Prostate gland (tissue), 2 donors: ENCODE measurements around the gene SNX33.
A peak's percentile ranks its signal among the peaks of the same experiment; 100 is the strongest.

ENCODE experiments used
- POLR2A ChIP-seq: fragments of 450-650 bp; IDR thresholded peaks from one replicate; pipeline ENCODE4 v1.6.1; 2016; ENCODE audit warnings: antibody characterized with exemption, mild to moderate bottlenecking
- POLR2AphosphoS5 ChIP-seq: sonication (generic); formaldehyde crosslinking; IDR thresholded peaks from one replicate; pipeline ENCODE4 v1.6.1; 2017; ENCODE audit warnings: antibody characterized with exemption
- TF ChIP-seq, protein P1 (sequence below), 4 experiments: fragments of 200-600 bp in 2 of 4; fragments of 450-650 bp in 2 of 4; sonication (generic) in 2 of 4; IDR thresholded peaks; 1 replicate in 3 of 4; 2 replicates in 1 of 4; pipeline ENCODE4 v1.5.1; 2016 to 2019; ENCODE audit warnings: antibody characterized with exemption in 4 of 4, mild to moderate bottlenecking in 2 of 4, moderate library complexity in 2 of 4

DNA sequence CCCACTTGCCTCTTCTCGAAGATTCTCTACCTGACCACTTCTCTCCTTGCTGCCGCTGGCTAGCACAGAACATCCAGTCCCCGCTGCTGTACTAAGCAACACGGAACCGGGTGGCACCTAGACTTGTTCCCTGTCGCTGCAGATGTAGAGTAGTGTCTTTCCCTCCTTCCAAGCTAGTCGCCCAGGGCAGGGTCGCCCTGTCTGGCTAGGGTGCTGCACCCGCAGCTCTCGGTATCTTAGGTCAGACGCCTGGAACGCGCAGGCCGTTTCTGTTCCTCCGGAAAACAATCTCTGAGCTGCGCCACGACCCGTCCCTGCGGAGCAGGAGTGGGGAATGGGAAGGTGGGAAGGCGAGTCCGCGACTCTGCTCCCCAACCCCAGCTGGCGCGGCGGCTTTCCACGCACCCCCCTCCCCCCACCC, 758 bp upstream of the SNX33 start:
- TF ChIP-seq, protein P1, sequence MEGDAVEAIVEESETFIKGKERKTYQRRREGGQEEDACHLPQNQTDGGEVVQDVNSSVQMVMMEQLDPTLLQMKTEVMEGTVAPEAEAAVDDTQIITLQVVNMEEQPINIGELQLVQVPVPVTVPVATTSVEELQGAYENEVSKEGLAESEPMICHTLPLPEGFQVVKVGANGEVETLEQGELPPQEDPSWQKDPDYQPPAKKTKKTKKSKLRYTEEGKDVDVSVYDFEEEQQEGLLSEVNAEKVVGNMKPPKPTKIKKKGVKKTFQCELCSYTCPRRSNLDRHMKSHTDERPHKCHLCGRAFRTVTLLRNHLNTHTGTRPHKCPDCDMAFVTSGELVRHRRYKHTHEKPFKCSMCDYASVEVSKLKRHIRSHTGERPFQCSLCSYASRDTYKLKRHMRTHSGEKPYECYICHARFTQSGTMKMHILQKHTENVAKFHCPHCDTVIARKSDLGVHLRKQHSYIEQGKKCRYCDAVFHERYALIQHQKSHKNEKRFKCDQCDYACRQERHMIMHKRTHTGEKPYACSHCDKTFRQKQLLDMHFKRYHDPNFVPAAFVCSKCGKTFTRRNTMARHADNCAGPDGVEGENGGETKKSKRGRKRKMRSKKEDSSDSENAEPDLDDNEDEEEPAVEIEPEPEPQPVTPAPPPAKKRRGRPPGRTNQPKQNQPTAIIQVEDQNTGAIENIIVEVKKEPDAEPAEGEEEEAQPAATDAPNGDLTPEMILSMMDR (IDR thresholded peaks at IDR 0.05) = no peak
- TF ChIP-seq POLR2A (peak; percentile 18), POLR2AphosphoS5 (peak; percentile 42)
